ENCODE results near the gene IMMP2L. TPM values are rescaled to one million over a fixed set of nuclear protein-coding genes. Genes with fewer than 3 reads are reported as not detected.

The IMMP2L gene
- polyA plus RNA-seq, 1 of the 3 experiments (the other 2 are of a cell fraction): 10.7 TPM

GRCh38 chr7:111056371-111056770 lies 505.9 kb downstream of the IMMP2L start:
- H3K27me3 ChIP-seq (ENCODE audit: insufficient read depth): no peaks in the 10 kb centered on the region
- H2AFZ ChIP-seq (ENCODE audit: low read depth): no peak overlapping the region
- H3K36me3 ChIP-seq (replicated peaks in 1 of 2; ENCODE audit: control insufficient read depth in 1 of 2, insufficient read depth in 2 of 2, low read length in 1 of 2): no peaks in the 10 kb centered on the region
- no peak overlapping the region for H3K4me2 ChIP-seq
- no peaks in the 10 kb centered on the region for H3K9me3 ChIP-seq
- H3K9me2 ChIP-seq: no peaks in the 10 kb centered on the region; the same call in 1 of the 2 replicates
- H3K79me2 ChIP-seq (ENCODE audit: insufficient read depth): no peaks in the 10 kb centered on the region
- no peak for DNase-seq
- 83% methylated on average over 2 of the region's 2 CpGs for WGBS (ENCODE audit: low lambda C conversion rate)
- TF ChIP-seq ZBTB33 (IDR thresholded peaks at IDR 0.05; ENCODE audit: borderline replicate concordance, low read depth) (no peak), MXI1 (IDR thresholded peaks at IDR 0.05; ENCODE audit: low read depth, low read length) (no peak), ELF1 (IDR thresholded peaks at IDR 0.05) (no peak), RXRA (IDR thresholded peaks at IDR 0.05; ENCODE audit: borderline replicate concordance, low read depth) (no peak)
- ChIA-PET CTCF (interaction anchor here (1.3 kb wide), 1 partner anchor 246 kb away, joined by 3 read pairs; no protein-coding TSS in a partner anchor), POLR2A (no interaction called here)
- H3K27ac ChIP-seq (ENCODE audit: low read depth in 2 of 2, low read length in 1 of 2): no peak overlapping the region
- peaks cover 0 to 6% of the 10 kb centered on the region in 2 experiments; a peak in 2 of 4 replicates for H3K4me1 ChIP-seq (ENCODE audit: control insufficient read depth in 1 of 2, insufficient read depth in 2 of 2, low read depth in 1 of 2, low read length in 1 of 2)
- H3K4me3 ChIP-seq (ENCODE audit: low read depth in 2 of 2, low read length in 1 of 2): no peak overlapping the region
- no peaks in the 10 kb centered on the region for H3F3A ChIP-seq (replicated peaks; ENCODE audit: insufficient read depth)
- no peaks in the 10 kb centered on the region for H4K20me1 ChIP-seq (ENCODE audit: insufficient read depth)
- no peak overlapping the region for H3K9ac ChIP-seq

GRCh38 chr7:111053035-111053434 lies 509.3 kb downstream of the IMMP2L start:
- Histone ChIP-seq H3K27ac (ENCODE audit: low read depth in 2 of 2, low read length in 1 of 2) (no peak overlapping the region), H3K4me1 (ENCODE audit: control insufficient read depth in 1 of 2, insufficient read depth in 2 of 2, low read depth in 1 of 2, low read length in 1 of 2) (peaks cover 0 to 6% of the 10 kb centered on the region in 2 experiments; a peak in 2 of 4 replicates), H2AFZ (ENCODE audit: low read depth) (no peak overlapping the region), H3F3A (replicated peaks; ENCODE audit: insufficient read depth) (no peaks in the 10 kb centered on the region), H3K79me2 (ENCODE audit: insufficient read depth) (no peaks in the 10 kb centered on the region), H3K9ac (no peak overlapping the region), H3K36me3 (replicated peaks in 1 of 2; ENCODE audit: control insufficient read depth in 1 of 2, insufficient read depth in 2 of 2, low read length in 1 of 2) (no peaks in the 10 kb centered on the region), H3K4me3 (ENCODE audit: low read depth in 2 of 2, low read length in 1 of 2) (no peak overlapping the region), H3K27me3 (ENCODE audit: insufficient read depth) (no peaks in the 10 kb centered on the region), H3K9me2 (no peaks in the 10 kb centered on the region; the same call in 1 of the 2 replicates), H4K20me1 (ENCODE audit: insufficient read depth) (no peaks in the 10 kb centered on the region), H3K4me2 (no peak overlapping the region), H3K9me3 (no peaks in the 10 kb centered on the region)
- 87% methylated on average over 2 of the region's 2 CpGs for WGBS (ENCODE audit: low lambda C conversion rate)
- CTCF ChIA-PET: interaction anchor here (1.2 to 1.7 kb wide), 2 partner anchors 11 to 12 kb away, joined by 3 to 5 read pairs; no protein-coding TSS in a partner anchor
- TF ChIP-seq NFIC (IDR thresholded peaks at IDR 0.05; ENCODE audit: borderline replicate concordance) (peak; percentile 17; the same call in 1 of the 2 replicates), EZH2phosphoT487 (IDR thresholded peaks at IDR 0.05; ENCODE audit: borderline replicate concordance, low read depth) (no peak)
- POLR2A ChIA-PET: no interaction called here
- no peak for DNase-seq

- H2AFZ ChIP-seq (ENCODE audit: low read depth): no peak overlapping the region
- 90% methylated on average over 1 of the region's 1 CpG for WGBS (ENCODE audit: low lambda C conversion rate)
- H3K4me3 ChIP-seq (ENCODE audit: low read depth in 2 of 2, low read length in 1 of 2): no peak overlapping the region
- H3K9ac ChIP-seq: no peak overlapping the region
- H3F3A ChIP-seq (replicated peaks; ENCODE audit: insufficient read depth): no peaks in the 10 kb centered on the region
- H3K4me1 ChIP-seq (ENCODE audit: control insufficient read depth in 1 of 2, insufficient read depth in 2 of 2, low read depth in 1 of 2, low read length in 1 of 2): peaks cover 0 to 6% of the 10 kb centered on the region in 2 experiments; a peak in 2 of 4 replicates
- no peaks in the 10 kb centered on the region for H3K36me3 ChIP-seq (replicated peaks in 1 of 2; ENCODE audit: control insufficient read depth in 1 of 2, insufficient read depth in 2 of 2, low read length in 1 of 2)
- CTCF ChIA-PET: interaction anchor here (1.7 kb wide), 1 partner anchor 9 kb away, joined by 5 read pairs; no protein-coding TSS in a partner anchor
- H3K9me2 ChIP-seq: no peaks in the 10 kb centered on the region
- no peaks in the 10 kb centered on the region for H3K27me3 ChIP-seq (ENCODE audit: insufficient read depth)
- TF ChIP-seq EZH2phosphoT487 (IDR thresholded peaks at IDR 0.05; ENCODE audit: borderline replicate concordance, low read depth) (no peak), YY1 (IDR thresholded peaks at IDR 0.05; ENCODE audit: low read depth) (no peak), SMC3 (IDR thresholded peaks at IDR 0.05; ENCODE audit: low read depth, low read length) (no peak), REST (IDR thresholded peaks at IDR 0.05; ENCODE audit: low read depth, low read length) (no peak), PBX3 (IDR thresholded peaks at IDR 0.05) (no peak), GATA2 (CRISPR knock-in tag; IDR thresholded peaks at IDR 0.05) (no peak)
- DNase-seq: no peak
- H4K20me1 ChIP-seq (ENCODE audit: insufficient read depth): no peaks in the 10 kb centered on the region
- no peak overlapping the region for H3K4me2 ChIP-seq
- H3K9me3 ChIP-seq: no peaks in the 10 kb centered on the region
- no peaks in the 10 kb centered on the region for H3K79me2 ChIP-seq (ENCODE audit: insufficient read depth)
- POLR2A ChIA-PET: no interaction called here
- H3K27ac ChIP-seq (ENCODE audit: low read depth in 2 of 2, low read length in 1 of 2): no peak overlapping the region
These were observed 510.5 kb downstream of the IMMP2L start for GRCh38 chr7:111051832-111052231.

Data from SK-N-SH (cell line).